Tibial nerve (tissue), 4 donors: ENCODE data around the gene LEP. TPM values are rescaled to one million over a fixed set of nuclear protein-coding genes. Genes with fewer than 3 reads are reported as not detected.

Experiments
- DNase-seq, 2 donors: peaks; one replicate each; pipeline ENCODE4 v3.0.0-alpha.2; 2019; ENCODE audit warnings: low spot score in 2 of 2
- H3K27ac ChIP-seq, 4 donors: fragments of 200-600 bp; sonication (generic) in 3 of 4; one replicate each; pipeline ENCODE4 v1.5.1; 2017 to 2019; ENCODE audit warnings: mild to moderate bottlenecking in 1 of 4
- H3K27me3 ChIP-seq, 2 donors: fragments of 200-600 bp; sonication (generic) in 1 of 2; one replicate each; pipeline versions ENCODE4 v1.5.1 to v1.6.0; 2017 to 2019
- H3K36me3 ChIP-seq, 3 donors: fragments of 200-600 bp; sonication (generic); one replicate each; pipeline ENCODE4 v1.5.1; 2018 to 2019
- H3K4me1 ChIP-seq, 4 donors: fragments of 200-600 bp; sonication (generic) in 3 of 4; one replicate each; pipeline ENCODE4 v1.5.1; 2017 to 2019
- H3K4me3 ChIP-seq, 4 donors: fragments of 200-600 bp; sonication (generic) in 3 of 4; one replicate each; pipeline ENCODE4 v1.5.1; 2017 to 2019; ENCODE audit warnings: mild to moderate bottlenecking in 1 of 4, moderate library complexity in 1 of 4
- H3K9me3 ChIP-seq, 4 donors: fragments of 200-600 bp; sonication (generic) in 3 of 4; one replicate each; pipeline ENCODE4 v1.5.1; 2017 to 2019
- EP300 ChIP-seq, 2 donors: sonication (generic); formaldehyde crosslinking; IDR thresholded peaks; one replicate each; pipeline ENCODE4 v1.6.1; 2017; ENCODE audit warnings: antibody characterized with exemption in 2 of 2, mild to moderate bottlenecking in 1 of 2
- POLR2A ChIP-seq, 2 donors: fragments of 450-650 bp; IDR thresholded peaks; one replicate each; pipeline ENCODE4 v1.6.1; 2017; ENCODE audit warnings: antibody characterized with exemption in 2 of 2, mild to moderate bottlenecking in 2 of 2, moderate library complexity in 2 of 2
- WGBS, 2 donors: methylation state at CpG; one replicate each; pipeline ENCODE4 v1.1.5; 2018; 5-methylcytosine and 5-hydroxymethylcytosine counted together
- total RNA-seq, 4 donors: library from RNA; depleted of rRNA; stranded (reverse); fragments of >200 nt; gene quantifications; one replicate each; pipeline ENCODE4 v1.1.0, GENCODE V29; 2016
- TF ChIP-seq, protein P1 (sequence below), 5 experiments: fragments of 200-600 bp in 3 of 5; fragments of 450-650 bp in 2 of 5; sonication (generic) in 3 of 5; IDR thresholded peaks; one replicate each; pipeline ENCODE4 v1.5.1; 2016 to 2019; ENCODE audit warnings: antibody characterized with exemption in 5 of 5, mild to moderate bottlenecking in 3 of 5, moderate library complexity in 2 of 5

LEP gene
- total RNA-seq: 10 to 100 TPM; 15.9 to 70.7 (median 40.5) TPM

GRCh38 chr7:128240696-128241386 lies at the start of gene LEP:
LEP (plus strand) TSS chr7:128241278; CDS start chr7:128252019, 10,741 bp downstream.
- WGBS, 2 donors: 18 to 27% methylated on average over 33 to 43 of the region's 67 CpGs
- no peak within 1 kb of the TSS for H3K4me3 ChIP-seq
- no peak for DNase-seq

GRCh38 chr7:128192497-128193142 lies 48.5 kb upstream of the LEP start:
- Histone ChIP-seq H3K9me3 (peaks cover 0 to 27% (median 6%) of the 10 kb centered on the region in 4 donors), H3K36me3 (peaks cover 0 to 3% (median 0%) of the 10 kb centered on the region in 3 donors), H3K27me3 (peaks cover 0 to 32% of the 10 kb centered on the region in 2 donors), H3K4me3 (no peak overlapping the region), H3K4me1 (no peaks in the 10 kb centered on the region), H3K27ac (no peak overlapping the region)
- DNase-seq: no peak
- WGBS, 2 donors: 30 to 42% methylated on average over 19 of the region's 19 CpGs
- TF ChIP-seq POLR2A (IDR thresholded peaks at IDR 0.05) (no peak), EP300 (IDR thresholded peaks at IDR 0.05) (no peak)
- TF ChIP-seq, protein P1, sequence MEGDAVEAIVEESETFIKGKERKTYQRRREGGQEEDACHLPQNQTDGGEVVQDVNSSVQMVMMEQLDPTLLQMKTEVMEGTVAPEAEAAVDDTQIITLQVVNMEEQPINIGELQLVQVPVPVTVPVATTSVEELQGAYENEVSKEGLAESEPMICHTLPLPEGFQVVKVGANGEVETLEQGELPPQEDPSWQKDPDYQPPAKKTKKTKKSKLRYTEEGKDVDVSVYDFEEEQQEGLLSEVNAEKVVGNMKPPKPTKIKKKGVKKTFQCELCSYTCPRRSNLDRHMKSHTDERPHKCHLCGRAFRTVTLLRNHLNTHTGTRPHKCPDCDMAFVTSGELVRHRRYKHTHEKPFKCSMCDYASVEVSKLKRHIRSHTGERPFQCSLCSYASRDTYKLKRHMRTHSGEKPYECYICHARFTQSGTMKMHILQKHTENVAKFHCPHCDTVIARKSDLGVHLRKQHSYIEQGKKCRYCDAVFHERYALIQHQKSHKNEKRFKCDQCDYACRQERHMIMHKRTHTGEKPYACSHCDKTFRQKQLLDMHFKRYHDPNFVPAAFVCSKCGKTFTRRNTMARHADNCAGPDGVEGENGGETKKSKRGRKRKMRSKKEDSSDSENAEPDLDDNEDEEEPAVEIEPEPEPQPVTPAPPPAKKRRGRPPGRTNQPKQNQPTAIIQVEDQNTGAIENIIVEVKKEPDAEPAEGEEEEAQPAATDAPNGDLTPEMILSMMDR (IDR thresholded peaks at IDR 0.05): no peak

More at GRCh38 chr7:128240696-128241386, at the start of gene LEP:
- peaks cover 0 to 28% (median 0%) of the 10 kb centered on the region in 4 donors for H3K9me3 ChIP-seq
- no peaks in the 10 kb centered on the region for H3K36me3 ChIP-seq
- H3K27me3 ChIP-seq: peaks cover 0 to 32% of the 10 kb centered on the region in 2 donors
- TF ChIP-seq, protein P1 (IDR thresholded peaks at IDR 0.05): no peak
- TF ChIP-seq EP300 (IDR thresholded peaks at IDR 0.05) (no peak), POLR2A (IDR thresholded peaks at IDR 0.05) (no peak)
- no peaks in the 10 kb centered on the region for H3K4me1 ChIP-seq
- H3K27ac ChIP-seq: no peak within 1 kb of the TSS

GRCh38 chr7:128194533-128195282 lies 46.4 kb upstream of the LEP start:
- Histone ChIP-seq H3K4me1 (no peaks in the 10 kb centered on the region), H3K9me3 (peaks cover 0 to 27% (median 6%) of the 10 kb centered on the region in 4 donors), H3K27ac (no peak overlapping the region), H3K27me3 (peaks cover 0 to 30% of the 10 kb centered on the region in 2 donors), H3K4me3 (no peak overlapping the region), H3K36me3 (peaks cover 0 to 3% (median 0%) of the 10 kb centered on the region in 3 donors)
- no peak for TF ChIP-seq POLR2A (IDR thresholded peaks at IDR 0.05)
- TF ChIP-seq EP300 (IDR thresholded peaks at IDR 0.05): no peak
- DNase-seq: no peak
- WGBS, 2 donors: 67% methylated on average over 3 of the region's 3 CpGs

GRCh38 chr7:128197589-128197988 lies 43.5 kb upstream of the LEP start:
- peaks cover 0 to 27% (median 6%) of the 10 kb centered on the region in 4 donors for H3K9me3 ChIP-seq
- peaks cover 0 to 3% (median 0%) of the 10 kb centered on the region in 3 donors for H3K36me3 ChIP-seq
- H3K4me1 ChIP-seq: peaks cover 0 to 11% (median 8%) of the 10 kb centered on the region in 4 donors
- TF ChIP-seq POLR2A (IDR thresholded peaks at IDR 0.05) (no peak), EP300 (IDR thresholded peaks at IDR 0.05) (no peak)
- TF ChIP-seq, protein P1 (IDR thresholded peaks at IDR 0.05): no peak
- 56 to 83% methylated on average over 1 of the region's 1 CpG for WGBS, 2 donors
- no peak overlapping the region for H3K4me3 ChIP-seq
- H3K27me3 ChIP-seq: peaks cover 0 to 35% of the 10 kb centered on the region in 2 donors
- no peak overlapping the region for H3K27ac ChIP-seq
- no peak for DNase-seq

GRCh38 chr7:128197989-128198580 lies 43.0 kb upstream of the LEP start:
- peaks cover 0 to 27% (median 6%) of the 10 kb centered on the region in 4 donors for H3K9me3 ChIP-seq
- H3K27ac ChIP-seq: no peak overlapping the region
- TF ChIP-seq POLR2A (IDR thresholded peaks at IDR 0.05) (no peak), EP300 (IDR thresholded peaks at IDR 0.05) (no peak)
- TF ChIP-seq, protein P1 (IDR thresholded peaks at IDR 0.05): no peak
- peaks cover 0 to 3% (median 0%) of the 10 kb centered on the region in 3 donors for H3K36me3 ChIP-seq
- no peak for DNase-seq
- H3K4me3 ChIP-seq: no peak overlapping the region
- H3K27me3 ChIP-seq: peaks cover 0 to 35% of the 10 kb centered on the region in 2 donors
- 68 to 88% methylated on average over 4 of the region's 4 CpGs for WGBS, 2 donors
- H3K4me1 ChIP-seq: peaks cover 0 to 11% (median 8%) of the 10 kb centered on the region in 4 donors
